Mesodermal cell (in vitro differentiated cells): Measurements from ENCODE around the gene ERCC4.

Experiments used
- H3K27ac ChIP-seq: 2 replicates; pipeline ENCODE4 v1.7.0; 2013; ENCODE audit warnings: mild to moderate bottlenecking, low read depth, low read length, moderate library complexity; ENCODE audit not compliant: severe bottlenecking
- H3K36me3 ChIP-seq: 2 replicates; pipeline ENCODE4 v1.7.1; 2013; ENCODE audit warnings: mild to moderate bottlenecking, low read length, moderate library complexity; ENCODE audit not compliant: control insufficient read depth, insufficient read depth
- H3K4me1 ChIP-seq: one replicate; pipeline ENCODE4 v1.7.1; 2013; ENCODE audit warnings: mild to moderate bottlenecking, low read length; ENCODE audit not compliant: insufficient read depth, control insufficient read depth, poor library complexity, severe bottlenecking
- H3K4me3 ChIP-seq: 2 replicates; pipeline ENCODE4 v1.7.0; 2013; ENCODE audit warnings: low read length, control low read depth, mild to moderate bottlenecking; ENCODE audit not compliant: insufficient read depth, poor library complexity, severe bottlenecking; ENCODE audit errors: extremely low read depth
- H3K9me3 ChIP-seq: 2 replicates; pipeline ENCODE4 v1.7.1; 2013; ENCODE audit warnings: mild to moderate bottlenecking, low read length, moderate library complexity; ENCODE audit not compliant: control insufficient read depth
- WGBS, 2 experiments: methylation state at CpG; one replicate each; pipeline ENCODE4 v1.1.5; 2013; ENCODE audit warnings: missing lambda C conversion rate in 2 of 2; ENCODE audit not compliant: insufficient coverage in 2 of 2; 5-methylcytosine and 5-hydroxymethylcytosine counted together

ERCC4 gene

GRCh38 chr16:13994239-13995106 lies 74.5 kb downstream of the ERCC4 start:
- no peak overlapping the region for H3K27ac ChIP-seq
- no peaks in the 10 kb centered on the region for H3K36me3 ChIP-seq
- H3K4me3 ChIP-seq = no peak overlapping the region
- peaks cover 8% of the 10 kb centered on the region for H3K4me1 ChIP-seq
- 78 to 84% methylated on average over 4 to 6 of the region's 14 CpGs for WGBS, 2 experiments
- H3K9me3 ChIP-seq = no peaks in the 10 kb centered on the region

- Histone ChIP-seq H3K4me3 (no peak overlapping the region), H3K27ac (no peak overlapping the region), H3K4me1 (peaks cover 11% of the 10 kb centered on the region), H3K9me3 (no peaks in the 10 kb centered on the region), H3K36me3 (no peaks in the 10 kb centered on the region)
- WGBS, 2 experiments = no CpG with 5 or more reads among the region's 1 CpG
Measured at GRCh38 chr16:13995194-13995593, 75.2 kb downstream of the ERCC4 start.

- 92 to 95% methylated on average over 9 to 11 of the region's 11 CpGs for WGBS, 2 experiments
- H3K4me1 ChIP-seq = peaks cover 13% of the 10 kb centered on the region
Measured at GRCh38 chr16:13996778-13997288, 76.9 kb downstream of the ERCC4 start.

GRCh38 chr16:13997526-13997925 lies 77.6 kb downstream of the ERCC4 start:
- WGBS, 2 experiments = 100% methylated on average over 1 to 2 of the region's 4 CpGs
- no peak overlapping the region for H3K4me3 ChIP-seq
- H3K4me1 ChIP-seq = peaks cover 13% of the 10 kb centered on the region
- H3K9me3 ChIP-seq = no peaks in the 10 kb centered on the region
- H3K36me3 ChIP-seq = no peaks in the 10 kb centered on the region
- H3K27ac ChIP-seq = no peak overlapping the region

More at GRCh38 chr16:13996778-13997288, 76.9 kb downstream of the ERCC4 start:
- H3K9me3 ChIP-seq = no peaks in the 10 kb centered on the region
- no peak overlapping the region for H3K27ac ChIP-seq
- no peaks in the 10 kb centered on the region for H3K36me3 ChIP-seq
- H3K4me3 ChIP-seq = no peak overlapping the region

GRCh38 chr16:13997933-13998332 lies 78.0 kb downstream of the ERCC4 start:
- no peak overlapping the region for H3K27ac ChIP-seq
- WGBS, 2 experiments = 90 to 92% methylated on average over 2 to 5 of the region's 5 CpGs

GRCh38 chr16:13999071-13999894 lies 79.3 kb downstream of the ERCC4 start:
- WGBS, 2 experiments = 86 to 94% methylated on average over 4 to 5 of the region's 10 CpGs
- no peak overlapping the region for H3K4me3 ChIP-seq
- peaks cover 13% of the 10 kb centered on the region for H3K4me1 ChIP-seq
- H3K36me3 ChIP-seq = no peaks in the 10 kb centered on the region
- H3K9me3 ChIP-seq = no peaks in the 10 kb centered on the region
- H3K27ac ChIP-seq = no peak overlapping the region

More at GRCh38 chr16:13997933-13998332, 78.0 kb downstream of the ERCC4 start:
- no peaks in the 10 kb centered on the region for H3K9me3 ChIP-seq
- peaks cover 13% of the 10 kb centered on the region for H3K4me1 ChIP-seq
- no peaks in the 10 kb centered on the region for H3K36me3 ChIP-seq
- no peak overlapping the region for H3K4me3 ChIP-seq

- H3K4me1 ChIP-seq = peaks cover 17% of the 10 kb centered on the region
- WGBS, 2 experiments = 70 to 71% methylated on average over 7 to 10 of the region's 12 CpGs
- no peaks in the 10 kb centered on the region for H3K36me3 ChIP-seq
- no peak overlapping the region for H3K27ac ChIP-seq
- no peak overlapping the region for H3K4me3 ChIP-seq
- no peaks in the 10 kb centered on the region for H3K9me3 ChIP-seq
Measured at GRCh38 chr16:13999895-14000425, 80.0 kb downstream of the ERCC4 start.

GRCh38 chr16:14001521-14001920 lies 81.6 kb downstream of the ERCC4 start:
- Histone ChIP-seq H3K36me3 (no peaks in the 10 kb centered on the region), H3K9me3 (no peaks in the 10 kb centered on the region), H3K27ac (no peak overlapping the region), H3K4me1 (peaks cover 17% of the 10 kb centered on the region), H3K4me3 (no peak overlapping the region)
- WGBS, 2 experiments = 87 to 96% methylated on average over 9 to 10 of the region's 10 CpGs
